Left ventricle myocardium superior (tissue), 1 donor: Measurements from ENCODE around the gene BRK1. TPM values are rescaled to one million over a fixed set of nuclear protein-coding genes. Genes with fewer than 3 reads are reported as not detected.
"Not testable (repeated sequence)": the region's sequence is repeated elsewhere in the genome, so short reads cannot be mapped to it uniquely, and the experiment has no call there.

Experiments
- ATAC-seq: fragments of 200-7000 bp; cut with Tn5 transposase; one replicate; pipeline ENCODE4 v1.9.1; 2020; ENCODE audit warnings: mild to moderate bottlenecking, moderate library complexity
- DNase-seq: peaks from one replicate; pipeline ENCODE4 v3.0.0-alpha.2; 2020
- intact Hi-C: fragments of 100-400 bp; cut with micrococcal nuclease; formaldehyde crosslinking; loops from one replicate; pipeline ENCODE4 v1.11.0; 2022
- long read RNA-seq: library from polyadenylated mRNA; unstranded; transcript quantifications from one replicate; pipeline ENCODE4 v2.0.0, GENCODE V29; 2021
- total RNA-seq: library from RNA; stranded (reverse); fragmentation: NEBNext Ultra II Directional; extraction: Animal tissue kit (Norgen Biotek cat#: 25700); gene quantifications from one replicate; pipeline ENCODE4 v1.2.1, GENCODE V29; 2021
- donor health status: DM: no; HTN: yes; CAD: no; lungs with severe emphysema.

BRK1 gene
- total RNA-seq, result 96.2 TPM
- long read RNA-seq, transcript BRK1-201 (3 exons, 1,233 nt), result major isoform, 149 of 162 reads
- long read RNA-seq, partial matches to known transcripts, result 3 of 162 reads
- long read RNA-seq, other reads (novel, unspliced or antisense), result 10 of 162 reads

DNA sequence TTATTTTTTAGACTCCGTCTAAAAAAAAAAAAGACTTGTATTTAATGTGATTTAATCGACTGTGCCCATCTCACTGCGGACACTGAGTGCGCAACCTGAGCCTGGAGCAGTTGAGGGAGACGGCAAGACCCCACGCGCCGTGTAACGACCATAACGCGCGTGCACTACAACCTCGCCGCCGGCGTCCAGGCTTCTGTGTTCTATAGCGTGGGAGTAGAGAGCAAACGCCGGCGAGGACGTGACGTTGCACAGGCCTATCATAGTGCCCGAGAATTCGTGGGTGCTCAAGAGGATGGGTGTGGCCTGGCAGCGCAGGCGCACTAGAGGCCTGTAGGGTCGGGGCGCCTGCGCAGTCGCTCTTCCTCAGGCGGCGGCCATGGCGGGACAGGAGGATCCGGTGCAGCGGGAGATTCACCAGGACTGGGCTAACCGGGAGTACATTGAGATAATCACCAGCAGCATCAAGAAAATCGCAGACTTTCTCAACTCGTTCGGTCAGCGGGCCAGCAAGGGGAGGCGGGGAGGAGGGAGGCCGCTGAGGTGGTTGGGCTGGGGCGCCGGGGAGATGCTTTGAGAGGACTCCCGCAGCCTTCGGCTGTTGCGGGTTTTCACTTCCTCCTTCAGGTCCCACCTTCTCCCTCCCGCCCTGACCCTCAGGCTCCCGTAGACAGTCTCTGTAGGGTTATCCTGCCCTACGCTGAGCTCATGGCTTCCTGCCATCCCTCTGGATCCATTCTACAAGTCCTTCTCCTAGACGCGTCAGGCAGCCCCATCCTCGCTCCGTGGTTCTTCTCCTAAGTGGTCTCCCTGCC, at the start of gene BRK1:
Gene BRK1 (plus strand): TSS at position 350 of the 812 bp plus-strand sequence. CDS start 27 bp downstream, at position 377.
- ATAC-seq (peak; percentile 100), DNase-seq (peak; percentile 98)
- intact Hi-C loops, result no loop called here

DNA sequence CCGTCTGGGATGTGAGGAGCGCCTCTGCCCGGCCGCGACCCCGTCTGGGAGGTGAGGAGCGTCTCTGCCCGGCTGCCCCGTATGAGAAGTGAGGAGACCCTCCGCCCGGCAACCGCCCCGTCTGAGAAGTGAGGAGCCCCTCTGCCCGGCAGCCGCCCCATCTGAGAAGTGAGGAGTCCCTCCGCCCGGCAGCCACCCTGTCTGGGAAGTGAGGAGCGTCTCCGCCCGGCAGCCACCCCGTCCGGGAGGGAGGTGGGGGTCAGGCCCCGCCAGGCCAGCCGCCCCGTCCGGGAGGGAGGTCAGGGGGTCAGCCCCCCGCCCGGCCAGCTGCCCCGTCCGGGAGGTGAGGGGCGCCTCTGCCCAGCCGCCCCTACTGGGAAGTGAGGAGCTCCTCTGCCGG, 45.4 kb upstream of the BRK1 start:
- intact Hi-C loops, DNase-seq, ATAC-seq: not testable (repeated sequence)

DNA sequence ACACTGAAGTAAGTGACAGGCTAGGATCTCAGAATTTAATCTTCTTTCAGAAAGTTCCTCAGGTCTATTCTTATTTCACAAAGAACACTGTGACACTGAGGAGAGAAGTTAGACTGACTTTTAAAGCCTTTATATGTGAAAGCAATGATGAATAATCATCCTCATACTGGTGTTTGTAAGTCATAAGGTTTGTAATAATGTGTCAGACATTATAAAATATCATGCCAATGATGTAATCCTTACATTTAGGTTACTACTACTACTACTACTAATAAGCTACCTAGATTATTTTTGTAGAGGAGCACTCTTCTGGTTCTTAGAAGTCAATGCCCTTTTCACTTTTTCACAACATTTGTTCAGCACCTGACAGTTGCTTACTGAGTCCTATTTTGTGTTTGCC, 40.8 kb upstream of the BRK1 start:
- DNase-seq (no peak), ATAC-seq (no peak)
- intact Hi-C loops, result no loop called here

DNA sequence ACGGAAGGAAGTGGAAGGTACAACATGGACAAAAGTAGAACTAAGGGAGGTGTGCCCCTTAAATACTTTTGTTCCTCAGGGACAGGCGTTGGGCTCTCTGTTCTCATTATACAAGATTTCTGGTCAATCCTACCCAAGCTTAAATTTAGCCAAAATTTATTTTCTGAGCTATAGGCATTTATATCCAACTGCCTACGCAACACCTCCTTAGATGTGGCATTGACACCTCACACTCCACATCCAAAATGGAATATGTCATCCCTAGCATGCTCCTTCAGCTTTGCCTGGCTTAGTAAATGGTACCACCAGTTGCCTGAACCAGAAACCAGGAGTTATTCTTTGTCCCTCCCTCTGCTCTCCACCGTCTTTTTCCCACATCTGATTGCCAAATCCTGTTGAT, 33.6 kb upstream of the BRK1 start:
- DNase-seq (no peak), ATAC-seq (no peak)
- intact Hi-C loops, result no loop called here

DNA sequence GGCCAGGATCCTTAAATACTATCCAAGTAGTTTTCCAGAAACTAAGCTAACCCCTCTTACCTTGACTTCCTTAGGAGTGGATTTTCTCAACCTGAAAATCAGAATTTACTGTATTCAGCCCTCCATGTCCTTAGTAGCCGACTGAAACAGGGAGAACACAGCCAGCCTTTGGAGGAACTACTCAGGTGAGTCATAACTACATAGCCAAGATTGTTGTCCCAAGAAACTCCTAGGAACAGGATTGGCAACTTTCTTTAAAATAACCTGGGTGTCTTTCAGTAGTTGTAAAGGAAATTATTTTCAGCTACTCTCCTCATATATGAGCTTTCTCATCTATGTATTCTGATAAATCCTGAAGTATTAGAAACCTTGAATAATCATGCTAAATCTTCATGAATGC, 29.7 kb upstream of the BRK1 start:
- DNase-seq (no peak), ATAC-seq (no peak)
- intact Hi-C loops, result no loop called here

DNA sequence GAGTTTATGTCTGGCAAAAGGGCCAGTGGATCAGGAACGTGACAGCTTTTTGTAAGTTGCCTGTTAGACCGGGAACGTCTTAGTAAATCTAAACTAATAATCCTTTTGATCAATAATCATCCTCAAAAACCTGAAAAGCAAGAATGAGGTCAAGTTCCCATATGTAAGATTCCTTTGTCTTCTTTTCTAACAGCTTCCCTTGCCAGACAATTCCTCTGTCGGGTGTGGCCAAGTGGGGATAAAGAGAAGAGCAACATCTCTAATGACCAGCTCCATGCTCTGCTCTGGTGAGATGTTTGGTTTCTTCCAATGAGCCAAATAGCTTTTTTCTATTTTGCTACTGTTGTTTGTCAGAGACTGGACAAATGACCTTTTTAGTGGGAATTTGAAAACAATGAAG, 27.2 kb upstream of the BRK1 start:
- ATAC-seq (no peak), DNase-seq (no peak)
- intact Hi-C loops, result no loop called here

DNA sequence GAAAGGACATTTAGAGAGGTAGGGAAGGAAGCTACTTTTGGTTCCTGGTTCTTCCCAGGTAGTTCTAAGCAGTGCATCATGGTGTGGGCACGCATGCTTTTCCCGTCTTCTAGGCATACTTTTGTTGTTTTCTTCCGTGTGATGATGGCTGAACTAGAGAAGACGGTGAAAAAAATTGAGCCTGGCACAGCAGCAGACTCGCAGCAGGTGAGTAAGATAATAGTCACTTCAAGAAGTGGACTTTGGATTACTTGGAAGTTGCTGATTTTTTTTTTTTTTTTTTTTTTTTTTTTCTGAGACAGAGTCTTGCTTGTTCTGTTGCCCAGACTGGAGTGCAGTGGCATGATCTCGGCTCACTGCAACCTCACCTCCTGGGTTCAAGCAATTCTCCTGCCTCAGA, 25.3 kb upstream of the BRK1 start:
- intact Hi-C loops, result no loop called here
- DNase-seq, result no peak
- no peak for ATAC-seq

DNA sequence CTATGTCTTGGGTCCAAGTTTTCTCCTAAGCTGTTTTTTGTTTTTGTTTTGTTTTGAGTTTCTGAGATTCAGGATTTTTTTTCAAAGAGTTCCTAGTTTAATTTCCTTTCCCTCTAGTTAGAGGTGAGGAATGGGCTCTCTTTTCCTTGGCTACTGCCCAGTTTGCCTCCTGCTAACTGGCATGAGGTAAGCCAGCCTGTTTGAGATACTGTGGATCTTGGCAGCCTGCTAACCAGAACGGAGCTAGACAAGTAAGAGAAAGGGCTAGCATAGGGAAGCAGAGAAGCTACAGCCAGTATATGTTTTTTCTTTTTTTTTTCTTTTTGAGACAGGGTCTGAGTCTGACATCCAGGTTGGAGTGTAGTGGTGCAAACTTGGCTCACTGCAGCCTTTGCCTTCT, 24.7 kb upstream of the BRK1 start:
- DNase-seq, intact Hi-C loops, ATAC-seq: not testable (repeated sequence)

DNA sequence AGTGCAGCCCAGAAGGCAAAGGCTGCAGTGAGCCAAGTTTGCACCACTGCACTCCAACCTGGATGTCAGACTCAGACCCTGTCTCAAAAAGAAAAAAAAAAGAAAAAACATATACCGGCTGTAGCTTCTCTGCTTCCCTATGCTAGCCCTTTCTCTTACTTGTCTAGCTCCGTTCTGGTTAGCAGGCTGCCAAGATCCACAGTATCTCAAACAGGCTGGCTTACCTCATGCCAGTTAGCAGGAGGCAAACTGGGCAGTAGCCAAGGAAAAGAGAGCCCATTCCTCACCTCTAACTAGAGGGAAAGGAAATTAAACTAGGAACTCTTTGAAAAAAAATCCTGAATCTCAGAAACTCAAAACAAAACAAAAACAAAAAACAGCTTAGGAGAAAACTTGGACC, 24.1 kb upstream of the BRK1 start:
- ATAC-seq, DNase-seq, intact Hi-C loops: not testable (repeated sequence)

DNA sequence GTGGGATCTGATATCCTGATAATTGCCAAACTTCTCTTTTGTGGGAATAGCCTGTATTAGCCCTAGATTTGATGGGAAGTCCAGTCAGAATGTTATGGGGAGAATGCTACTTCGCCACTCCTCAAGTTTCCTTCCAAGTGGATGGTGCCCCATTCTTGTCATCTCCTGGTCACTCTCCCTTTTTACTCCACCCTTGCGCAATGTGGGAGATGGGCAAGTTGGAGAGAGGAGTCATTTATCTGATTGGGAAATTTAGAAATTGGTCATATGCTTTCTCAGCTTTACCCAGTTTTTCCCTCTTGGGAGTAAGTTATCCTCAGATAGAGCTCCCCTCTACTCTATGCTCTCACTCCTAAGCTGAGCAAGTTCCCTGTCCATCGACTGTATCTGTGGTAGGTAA, 21.8 kb upstream of the BRK1 start:
- DNase-seq (no peak), ATAC-seq (no peak)

GRCh38 chr3:10099041-10099440, 16.4 kb upstream of the BRK1 start:
- intact Hi-C loops, result no loop called here
- DNase-seq (no peak), ATAC-seq (no peak)

More for the DNA sequence above, 21.8 kb upstream of the BRK1 start:
- intact Hi-C loops, result no loop called here

GRCh38 chr3:10106919-10107318, 8.6 kb upstream of the BRK1 start:
- intact Hi-C loops, result no loop called here
- no peak for DNase-seq

DNA sequence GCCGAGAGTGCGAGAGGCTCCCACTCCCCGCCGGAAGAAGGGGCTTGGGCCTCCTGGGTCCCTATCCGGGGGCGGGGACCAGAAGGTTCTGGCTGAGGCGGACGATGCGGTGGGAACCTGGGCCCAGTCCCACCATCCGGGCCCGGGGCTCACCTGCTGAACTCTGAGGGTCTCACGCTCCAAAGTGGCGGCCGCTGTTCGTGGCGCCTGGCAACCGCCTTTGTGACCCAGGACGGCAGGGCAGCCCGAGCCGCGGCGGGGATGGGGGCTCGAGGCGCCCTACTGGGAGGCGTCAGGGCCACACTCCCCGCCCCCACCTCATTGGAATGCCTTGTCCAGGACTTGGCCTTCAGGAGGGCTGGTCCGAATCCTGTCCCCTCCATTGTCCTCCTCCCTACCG, 7.4 kb upstream of the BRK1 start, which contains the start of gene FANCD2OS:
Gene FANCD2OS (minus strand): TSS at position 165 of the 400 bp plus-strand sequence. CDS start 3,481 bp downstream, outside the sequence.
- ATAC-seq (no peak), DNase-seq (no peak)
- intact Hi-C loops, result no loop called here

More at GRCh38 chr3:10106919-10107318, 8.6 kb upstream of the BRK1 start:
- no peak for ATAC-seq

- intact Hi-C loops, result no loop called here
- no peak for ATAC-seq
These were observed 624 bp downstream of the BRK1 start for GRCh38 chr3:10116138-10116460.

DNA sequence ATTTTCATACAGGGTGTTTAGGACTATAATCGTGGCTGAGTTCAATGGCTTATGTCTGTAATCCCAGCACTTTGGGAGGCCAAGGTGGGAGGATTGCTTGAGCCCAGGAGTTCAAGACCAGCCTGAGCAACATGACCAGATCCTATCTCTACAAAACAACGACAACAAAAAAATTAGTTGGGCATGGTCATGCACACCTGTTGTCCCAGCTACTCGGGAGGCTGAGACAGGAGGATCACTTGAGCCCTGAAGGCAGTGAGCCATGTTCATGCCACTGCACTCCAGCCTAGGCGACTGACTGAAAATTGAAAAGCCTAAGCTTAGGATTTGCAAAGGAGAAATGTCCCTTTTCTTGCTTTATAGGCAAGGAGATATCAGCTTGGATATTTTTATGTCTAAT, 1.5 kb downstream of the BRK1 start:
- no peak for ATAC-seq
- intact Hi-C loops, result no loop called here
- DNase-seq, result no peak

More at GRCh38 chr3:10116138-10116460, 624 bp downstream of the BRK1 start:
- DNase-seq, result no peak

GRCh38 chr3:10119376-10119775, 3.9 kb downstream of the BRK1 start:
- ATAC-seq (no peak), DNase-seq (no peak)
- intact Hi-C loops, result no loop called here

- intact Hi-C loops, result no loop called here
- no peak for ATAC-seq
- no peak for DNase-seq
These were observed 5.6 kb downstream of the BRK1 start for GRCh38 chr3:10121064-10121463.

DNA sequence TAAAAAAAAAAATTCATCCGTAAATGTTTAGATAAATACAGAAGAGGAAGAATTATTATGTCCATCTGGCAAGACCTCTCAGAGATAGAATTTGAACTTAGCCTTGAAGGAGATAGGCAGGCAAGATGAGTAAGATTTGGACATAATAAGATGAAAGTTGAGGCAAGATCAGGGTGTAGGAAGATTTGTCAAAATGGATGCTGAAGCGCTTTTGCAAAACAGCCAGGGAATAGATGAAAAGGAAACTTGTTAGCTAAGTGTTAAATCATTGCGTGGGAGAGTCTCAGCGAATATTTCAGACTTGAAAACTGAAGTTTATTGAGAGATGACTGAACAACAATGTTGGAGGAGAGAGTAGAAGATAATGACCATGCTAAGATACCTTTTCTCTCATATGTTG, 7.2 kb downstream of the BRK1 start:
- DNase-seq, result no peak
- intact Hi-C loops, result no loop called here
- no peak for ATAC-seq

DNA sequence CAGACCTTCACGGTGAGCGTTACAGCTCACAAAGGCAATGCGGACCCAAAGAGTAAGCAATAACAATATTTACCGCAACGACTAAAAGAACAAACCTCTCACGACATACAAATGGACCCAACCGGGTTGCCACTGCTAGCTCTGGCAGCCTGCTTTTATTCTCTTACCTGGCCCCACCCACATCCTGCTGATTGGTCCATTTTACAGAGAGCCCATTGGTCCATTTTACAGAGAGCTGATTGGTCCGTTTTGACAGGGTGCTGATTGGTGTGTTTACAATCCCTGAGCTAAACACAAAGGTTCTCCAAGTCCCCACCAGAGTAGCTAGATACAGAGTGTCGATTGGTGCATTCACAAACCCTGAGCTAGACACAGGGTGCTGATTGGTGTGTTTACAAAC, 20.4 kb downstream of the BRK1 start:
- intact Hi-C loops, ATAC-seq: not testable (repeated sequence)

GRCh38 chr3:10136426-10137005, 21.0 kb downstream of the BRK1 start:
- ATAC-seq (no peak), DNase-seq (no peak)
- intact Hi-C loops, result no loop called here

More for the DNA sequence above, 20.4 kb downstream of the BRK1 start:
- not testable (repeated sequence) for DNase-seq
